ENCODE data around the gene RPS18. TPM values are rescaled to one million over a fixed set of nuclear protein-coding genes. Genes with fewer than 3 reads are reported as not detected.

RPS18 gene
- total and polyA plus RNA-seq, 9 of the 15 experiments (the other 6 are each of a cell fraction or from before 2014, with no cell fraction given) = 5,023 to 17,516 (median 8,131) TPM

DNA sequence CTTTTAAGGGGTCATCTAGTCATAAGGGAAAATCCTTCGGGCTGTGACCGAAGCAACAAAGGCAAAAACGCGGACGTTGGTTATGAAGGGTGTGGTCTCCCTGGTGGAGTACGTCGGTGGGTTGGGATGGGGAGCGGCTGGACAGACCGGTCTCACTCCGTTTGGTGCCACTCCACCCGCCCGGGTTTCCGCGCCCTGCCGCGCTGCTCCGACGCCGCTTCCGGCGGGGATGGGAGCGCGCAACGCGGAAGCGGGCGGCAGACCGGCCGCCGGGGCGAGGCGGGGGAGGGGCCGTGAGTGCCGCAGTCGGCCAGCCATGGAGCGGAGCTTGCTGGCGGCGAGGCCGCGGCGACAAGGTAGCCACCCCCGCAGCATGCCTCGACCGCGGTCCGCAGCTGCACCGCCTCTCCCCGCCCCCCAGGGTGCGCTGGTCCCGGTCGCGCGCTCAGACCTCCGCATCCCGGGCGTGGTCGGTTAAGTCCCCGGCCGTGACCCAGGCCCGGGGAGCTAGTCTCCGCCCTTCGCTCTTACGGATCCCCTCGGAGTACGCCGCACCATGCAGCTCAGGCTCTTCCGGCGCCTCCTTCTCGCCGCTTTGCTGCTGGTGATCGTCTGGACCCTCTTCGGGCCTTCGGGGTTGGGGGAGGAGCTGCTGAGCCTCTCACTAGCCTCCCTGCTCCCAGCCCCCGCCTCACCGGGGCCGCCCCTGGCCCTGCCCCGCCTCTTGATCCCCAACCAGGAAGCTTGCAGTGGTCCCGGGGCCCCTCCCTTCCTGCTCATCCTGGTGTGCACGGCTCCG lies 5.2 kb downstream of the RPS18 start, which contains the start of gene B3GALT4 (continued):
- TF ChIP-seq, protein P1, sequence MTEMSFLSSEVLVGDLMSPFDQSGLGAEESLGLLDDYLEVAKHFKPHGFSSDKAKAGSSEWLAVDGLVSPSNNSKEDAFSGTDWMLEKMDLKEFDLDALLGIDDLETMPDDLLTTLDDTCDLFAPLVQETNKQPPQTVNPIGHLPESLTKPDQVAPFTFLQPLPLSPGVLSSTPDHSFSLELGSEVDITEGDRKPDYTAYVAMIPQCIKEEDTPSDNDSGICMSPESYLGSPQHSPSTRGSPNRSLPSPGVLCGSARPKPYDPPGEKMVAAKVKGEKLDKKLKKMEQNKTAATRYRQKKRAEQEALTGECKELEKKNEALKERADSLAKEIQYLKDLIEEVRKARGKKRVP (CRISPR knock-in tag; IDR thresholded peaks at IDR 0.05) = no peak
- 0 out of 2 replicates have a peak, but pooled peaks have one; percentile 20 for TF ChIP-seq ZNF444 (CRISPR knock-in tag; IDR thresholded peaks at IDR 0.05)
- TF ChIP-seq, protein P2, sequence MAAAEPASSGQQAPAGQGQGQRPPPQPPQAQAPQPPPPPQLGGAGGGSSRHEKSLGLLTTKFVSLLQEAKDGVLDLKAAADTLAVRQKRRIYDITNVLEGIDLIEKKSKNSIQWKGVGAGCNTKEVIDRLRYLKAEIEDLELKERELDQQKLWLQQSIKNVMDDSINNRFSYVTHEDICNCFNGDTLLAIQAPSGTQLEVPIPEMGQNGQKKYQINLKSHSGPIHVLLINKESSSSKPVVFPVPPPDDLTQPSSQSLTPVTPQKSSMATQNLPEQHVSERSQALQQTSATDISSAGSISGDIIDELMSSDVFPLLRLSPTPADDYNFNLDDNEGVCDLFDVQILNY (CRISPR knock-in tag; IDR thresholded peaks at IDR 0.05) = peak; percentile 96; the same call in 1 of the 2 replicates
- no peak for TF ChIP-seq ETS2 (tag; IDR thresholded peaks at IDR 0.05; ENCODE audit: borderline replicate concordance, poor library complexity, severe bottlenecking)
- TF ChIP-seq RCOR1 (IDR thresholded peaks at IDR 0.05; ENCODE audit: borderline replicate concordance in 1 of 2, low read depth in 2 of 2, low read length in 2 of 2) = peak in 1 of 2 experiments; percentile 69; a peak in 1 of 4 replicates
- TF ChIP-seq BACH1 (tag; IDR thresholded peaks at IDR 0.05) = no peak
- no peak; the same call in 1 of the 2 replicates for TF ChIP-seq ZNF274 (IDR thresholded peaks at IDR 0.05; ENCODE audit: borderline replicate concordance, low read depth, low read length)
- TF ChIP-seq SREBF2 (CRISPR knock-in tag; IDR thresholded peaks at IDR 0.05) = no peak
- peak; percentile 61; the same call in 1 of the 2 replicates for TF ChIP-seq LCOR (CRISPR knock-in tag; IDR thresholded peaks at IDR 0.05)
- TF ChIP-seq PHF21A (IDR thresholded peaks at IDR 0.05; ENCODE audit: borderline replicate concordance, low read depth) = no peak
- TF ChIP-seq, protein P3, sequence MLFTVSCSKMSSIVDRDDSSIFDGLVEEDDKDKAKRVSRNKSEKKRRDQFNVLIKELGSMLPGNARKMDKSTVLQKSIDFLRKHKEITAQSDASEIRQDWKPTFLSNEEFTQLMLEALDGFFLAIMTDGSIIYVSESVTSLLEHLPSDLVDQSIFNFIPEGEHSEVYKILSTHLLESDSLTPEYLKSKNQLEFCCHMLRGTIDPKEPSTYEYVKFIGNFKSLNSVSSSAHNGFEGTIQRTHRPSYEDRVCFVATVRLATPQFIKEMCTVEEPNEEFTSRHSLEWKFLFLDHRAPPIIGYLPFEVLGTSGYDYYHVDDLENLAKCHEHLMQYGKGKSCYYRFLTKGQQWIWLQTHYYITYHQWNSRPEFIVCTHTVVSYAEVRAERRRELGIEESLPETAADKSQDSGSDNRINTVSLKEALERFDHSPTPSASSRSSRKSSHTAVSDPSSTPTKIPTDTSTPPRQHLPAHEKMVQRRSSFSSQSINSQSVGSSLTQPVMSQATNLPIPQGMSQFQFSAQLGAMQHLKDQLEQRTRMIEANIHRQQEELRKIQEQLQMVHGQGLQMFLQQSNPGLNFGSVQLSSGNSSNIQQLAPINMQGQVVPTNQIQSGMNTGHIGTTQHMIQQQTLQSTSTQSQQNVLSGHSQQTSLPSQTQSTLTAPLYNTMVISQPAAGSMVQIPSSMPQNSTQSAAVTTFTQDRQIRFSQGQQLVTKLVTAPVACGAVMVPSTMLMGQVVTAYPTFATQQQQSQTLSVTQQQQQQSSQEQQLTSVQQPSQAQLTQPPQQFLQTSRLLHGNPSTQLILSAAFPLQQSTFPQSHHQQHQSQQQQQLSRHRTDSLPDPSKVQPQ (CRISPR knock-in tag; IDR thresholded peaks at IDR 0.05; ENCODE audit: borderline replicate concordance) = no peak
- TF ChIP-seq, protein P4, sequence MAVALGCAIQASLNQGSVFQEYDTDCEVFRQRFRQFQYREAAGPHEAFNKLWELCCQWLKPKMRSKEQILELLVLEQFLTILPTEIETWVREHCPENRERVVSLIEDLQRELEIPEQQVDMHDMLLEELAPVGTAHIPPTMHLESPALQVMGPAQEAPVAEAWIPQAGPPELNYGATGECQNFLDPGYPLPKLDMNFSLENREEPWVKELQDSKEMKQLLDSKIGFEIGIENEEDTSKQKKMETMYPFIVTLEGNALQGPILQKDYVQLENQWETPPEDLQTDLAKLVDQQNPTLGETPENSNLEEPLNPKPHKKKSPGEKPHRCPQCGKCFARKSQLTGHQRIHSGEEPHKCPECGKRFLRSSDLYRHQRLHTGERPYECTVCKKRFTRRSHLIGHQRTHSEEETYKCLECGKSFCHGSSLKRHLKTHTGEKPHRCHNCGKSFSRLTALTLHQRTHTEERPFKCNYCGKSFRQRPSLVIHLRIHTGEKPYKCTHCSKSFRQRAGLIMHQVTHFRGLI (CRISPR knock-in tag; IDR thresholded peaks at IDR 0.05) = no peak
- TF ChIP-seq CBFA2T3 (IDR thresholded peaks at IDR 0.05) = peak; percentile 38; the same call in 1 of the 2 replicates
- TF ChIP-seq, protein P5, sequence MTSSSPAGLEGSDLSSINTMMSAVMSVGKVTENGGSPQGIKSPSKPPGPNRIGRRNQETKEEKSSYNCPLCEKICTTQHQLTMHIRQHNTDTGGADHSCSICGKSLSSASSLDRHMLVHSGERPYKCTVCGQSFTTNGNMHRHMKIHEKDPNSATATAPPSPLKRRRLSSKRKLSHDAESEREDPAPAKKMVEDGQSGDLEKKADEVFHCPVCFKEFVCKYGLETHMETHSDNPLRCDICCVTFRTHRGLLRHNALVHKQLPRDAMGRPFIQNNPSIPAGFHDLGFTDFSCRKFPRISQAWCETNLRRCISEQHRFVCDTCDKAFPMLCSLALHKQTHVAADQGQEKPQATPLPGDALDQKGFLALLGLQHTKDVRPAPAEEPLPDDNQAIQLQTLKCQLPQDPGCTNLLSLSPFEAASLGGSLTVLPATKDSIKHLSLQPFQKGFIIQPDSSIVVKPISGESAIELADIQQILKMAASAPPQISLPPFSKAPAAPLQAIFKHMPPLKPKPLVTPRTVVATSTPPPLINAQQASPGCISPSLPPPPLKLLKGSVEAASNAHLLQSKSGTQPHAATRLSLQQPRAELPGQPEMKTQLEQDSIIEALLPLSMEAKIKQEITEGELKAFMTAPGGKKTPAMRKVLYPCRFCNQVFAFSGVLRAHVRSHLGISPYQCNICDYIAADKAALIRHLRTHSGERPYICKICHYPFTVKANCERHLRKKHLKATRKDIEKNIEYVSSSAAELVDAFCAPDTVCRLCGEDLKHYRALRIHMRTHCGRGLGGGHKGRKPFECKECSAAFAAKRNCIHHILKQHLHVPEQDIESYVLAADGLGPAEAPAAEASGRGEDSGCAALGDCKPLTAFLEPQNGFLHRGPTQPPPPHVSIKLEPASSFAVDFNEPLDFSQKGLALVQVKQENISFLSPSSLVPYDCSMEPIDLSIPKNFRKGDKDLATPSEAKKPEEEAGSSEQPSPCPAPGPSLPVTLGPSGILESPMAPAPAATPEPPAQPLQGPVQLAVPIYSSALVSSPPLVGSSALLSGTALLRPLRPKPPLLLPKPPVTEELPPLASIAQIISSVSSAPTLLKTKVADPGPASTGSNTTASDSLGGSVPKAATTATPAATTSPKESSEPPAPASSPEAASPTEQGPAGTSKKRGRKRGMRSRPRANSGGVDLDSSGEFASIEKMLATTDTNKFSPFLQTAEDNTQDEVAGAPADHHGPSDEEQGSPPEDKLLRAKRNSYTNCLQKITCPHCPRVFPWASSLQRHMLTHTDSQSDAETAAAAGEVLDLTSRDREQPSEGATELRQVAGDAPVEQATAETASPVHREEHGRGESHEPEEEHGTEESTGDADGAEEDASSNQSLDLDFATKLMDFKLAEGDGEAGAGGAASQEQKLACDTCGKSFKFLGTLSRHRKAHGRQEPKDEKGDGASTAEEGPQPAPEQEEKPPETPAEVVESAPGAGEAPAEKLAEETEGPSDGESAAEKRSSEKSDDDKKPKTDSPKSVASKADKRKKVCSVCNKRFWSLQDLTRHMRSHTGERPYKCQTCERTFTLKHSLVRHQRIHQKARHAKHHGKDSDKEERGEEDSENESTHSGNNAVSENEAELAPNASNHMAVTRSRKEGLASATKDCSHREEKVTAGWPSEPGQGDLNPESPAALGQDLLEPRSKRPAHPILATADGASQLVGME (CRISPR knock-in tag; IDR thresholded peaks at IDR 0.05) = peak; percentile 58; the same call in 1 of the 2 replicates

All from K562 (cell line).